Bronchial epithelial cell (primary cell): ENCODE data around the gene HAVCR1. TPM values are rescaled to one million over a fixed set of nuclear protein-coding genes. Genes with fewer than 3 reads are reported as not detected.
"Not testable (repeated sequence)": the region's sequence is repeated elsewhere in the genome, so short reads cannot be mapped to it uniquely, and the experiment has no call there.

Source experiments
- DNase-seq: peaks from one replicate; pipeline ENCODE4 v3.0.0-alpha.2; 2010; ENCODE audit warnings: low read depth
- FAIRE-seq: peaks from 2 replicates; lab custom pipeline; 2011; peaks lifted over from hg19 to GRCh38; lab: Jason Lieb, UNC
- H3K27me3 ChIP-seq: 2 replicates; pipeline ENCODE4 v1.5.1; 2011; ENCODE audit warnings: low read length; ENCODE audit not compliant: control insufficient read depth, insufficient read depth
- H3K36me3 ChIP-seq: 2 replicates; pipeline ENCODE4 v1.5.1; 2011; ENCODE audit warnings: low read length; ENCODE audit not compliant: control insufficient read depth, insufficient read depth
- H3K4me3 ChIP-seq: 2 replicates; pipeline ENCODE4 v1.5.1; 2011; ENCODE audit warnings: mild to moderate bottlenecking, low read depth, low read length, control low read depth
- total RNA-seq: library from RNA; depleted of rRNA; stranded (reverse); fragments of >200 nt; gene quantifications from 2 replicates; pipeline ENCODE4 v1.2.1, GENCODE V29; 2014
- TF ChIP-seq, protein P1 (sequence below): IDR thresholded peaks from 2 replicates; pipeline ENCODE4 v1.5.1; 2011; ENCODE audit warnings: mild to moderate bottlenecking, moderate library complexity, low read length, control low read depth, inconsistent platforms; ENCODE audit not compliant: insufficient read depth, severe bottlenecking

Gene HAVCR1
- total RNA-seq, 1 donor from 2014 or later = not detected

DNA sequence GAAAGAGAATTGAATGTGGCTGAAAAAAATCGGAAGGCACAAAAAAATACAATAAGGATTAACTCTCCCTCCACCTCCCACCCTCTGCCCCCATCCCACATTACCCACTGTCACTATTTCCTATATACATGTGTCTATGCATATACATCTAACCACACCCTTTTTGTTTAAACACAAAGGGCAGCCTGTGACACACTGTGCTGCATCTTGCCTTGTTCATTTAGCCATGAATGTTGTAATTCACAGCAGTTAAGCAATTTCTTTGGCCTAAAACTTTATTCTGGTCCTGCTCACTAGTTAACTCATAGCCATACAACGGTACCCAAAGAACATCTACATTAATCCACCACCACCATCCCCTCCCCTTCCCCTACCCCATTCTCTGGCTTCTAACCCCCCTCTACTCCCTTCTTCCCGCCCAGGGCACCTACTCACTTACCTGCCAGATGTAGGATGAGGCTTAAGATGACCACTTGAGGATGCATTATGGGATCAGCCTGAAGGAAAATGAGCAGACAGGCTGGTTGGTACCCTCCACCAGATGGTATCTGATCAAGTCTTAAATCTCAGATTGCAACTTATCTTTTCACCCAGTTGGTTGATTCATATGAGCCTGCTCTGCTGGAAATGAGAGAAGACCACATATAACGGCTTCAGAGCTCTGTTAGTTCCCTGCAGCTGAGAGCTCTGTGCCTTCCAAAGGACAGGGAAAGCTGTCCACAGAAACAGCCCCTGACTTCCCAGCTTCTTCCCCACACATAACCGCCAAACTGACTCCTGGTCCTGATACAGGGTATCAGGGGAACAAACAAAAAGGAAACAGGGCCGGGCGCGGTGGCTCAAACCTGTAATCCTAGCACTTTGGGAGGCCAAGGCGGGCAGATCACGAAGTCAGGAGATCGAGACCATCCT lies 1.2 kb downstream of the HAVCR1 start:
- no peak for DNase-seq
- Histone ChIP-seq H3K27me3 (no peaks in the 10 kb centered on the region), H3K4me3 (no peak overlapping the region), H3K36me3 (no peaks in the 10 kb centered on the region)
- FAIRE-seq = no peak
- TF ChIP-seq, protein P1, sequence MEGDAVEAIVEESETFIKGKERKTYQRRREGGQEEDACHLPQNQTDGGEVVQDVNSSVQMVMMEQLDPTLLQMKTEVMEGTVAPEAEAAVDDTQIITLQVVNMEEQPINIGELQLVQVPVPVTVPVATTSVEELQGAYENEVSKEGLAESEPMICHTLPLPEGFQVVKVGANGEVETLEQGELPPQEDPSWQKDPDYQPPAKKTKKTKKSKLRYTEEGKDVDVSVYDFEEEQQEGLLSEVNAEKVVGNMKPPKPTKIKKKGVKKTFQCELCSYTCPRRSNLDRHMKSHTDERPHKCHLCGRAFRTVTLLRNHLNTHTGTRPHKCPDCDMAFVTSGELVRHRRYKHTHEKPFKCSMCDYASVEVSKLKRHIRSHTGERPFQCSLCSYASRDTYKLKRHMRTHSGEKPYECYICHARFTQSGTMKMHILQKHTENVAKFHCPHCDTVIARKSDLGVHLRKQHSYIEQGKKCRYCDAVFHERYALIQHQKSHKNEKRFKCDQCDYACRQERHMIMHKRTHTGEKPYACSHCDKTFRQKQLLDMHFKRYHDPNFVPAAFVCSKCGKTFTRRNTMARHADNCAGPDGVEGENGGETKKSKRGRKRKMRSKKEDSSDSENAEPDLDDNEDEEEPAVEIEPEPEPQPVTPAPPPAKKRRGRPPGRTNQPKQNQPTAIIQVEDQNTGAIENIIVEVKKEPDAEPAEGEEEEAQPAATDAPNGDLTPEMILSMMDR = no peak

DNA sequence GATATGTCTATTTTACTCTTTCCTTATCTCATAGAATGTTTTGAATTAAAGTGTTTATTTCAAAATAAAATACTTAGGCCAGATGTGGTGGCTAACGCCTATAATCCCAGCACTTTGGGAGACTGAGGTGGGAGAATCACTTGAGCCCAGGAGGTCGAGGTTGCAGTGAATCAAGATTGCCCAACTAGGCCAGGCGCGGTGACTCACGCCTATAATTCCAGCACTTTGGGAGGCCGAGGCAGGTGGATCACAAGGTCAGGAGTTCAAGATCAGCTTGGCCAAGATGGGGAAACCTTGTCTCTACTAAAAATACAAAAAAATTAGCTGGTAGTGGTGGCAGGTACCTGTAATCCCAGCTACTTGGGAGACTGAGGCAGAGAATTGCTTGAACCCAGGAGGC lies 2.1 kb downstream of the HAVCR1 start:
- not testable (repeated sequence) for H3K4me3 ChIP-seq, DNase-seq, H3K27me3 ChIP-seq, FAIRE-seq, H3K36me3 ChIP-seq

DNA sequence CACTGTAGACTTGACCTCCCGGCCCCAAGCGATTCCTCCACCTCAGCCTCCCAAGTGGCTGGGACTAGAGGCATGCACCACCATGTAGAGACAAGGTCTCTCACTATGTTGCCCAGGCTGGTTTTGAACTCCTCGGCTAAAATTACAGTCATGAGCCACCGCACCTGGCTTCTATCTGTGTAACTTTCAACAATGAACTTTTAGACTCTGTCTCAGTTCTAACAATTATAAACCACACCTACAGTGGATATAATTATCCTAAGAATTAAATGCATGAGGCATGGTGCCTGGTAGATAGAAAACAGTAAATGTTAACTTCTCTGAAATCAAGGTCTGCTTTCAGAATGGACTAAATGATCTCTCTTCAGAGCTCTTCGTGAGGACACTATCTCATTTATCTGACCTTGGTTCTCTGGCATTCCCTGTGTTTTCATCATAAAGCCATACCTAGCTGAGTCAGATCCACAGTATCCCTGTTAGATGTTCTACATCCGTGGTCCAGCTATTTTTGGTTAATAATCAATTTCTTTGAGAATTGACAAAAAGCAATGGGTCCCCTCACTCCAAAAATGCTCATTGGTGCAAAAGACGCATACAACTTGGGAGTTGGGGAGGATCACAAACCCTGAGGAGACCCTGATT lies 7.2 kb downstream of the HAVCR1 start:
- H3K27me3 ChIP-seq = no peaks in the 10 kb centered on the region
- no peaks in the 10 kb centered on the region for H3K36me3 ChIP-seq
- DNase-seq (no peak), FAIRE-seq (no peak)
- TF ChIP-seq, protein P1 = no peak
- no peak overlapping the region for H3K4me3 ChIP-seq

DNA sequence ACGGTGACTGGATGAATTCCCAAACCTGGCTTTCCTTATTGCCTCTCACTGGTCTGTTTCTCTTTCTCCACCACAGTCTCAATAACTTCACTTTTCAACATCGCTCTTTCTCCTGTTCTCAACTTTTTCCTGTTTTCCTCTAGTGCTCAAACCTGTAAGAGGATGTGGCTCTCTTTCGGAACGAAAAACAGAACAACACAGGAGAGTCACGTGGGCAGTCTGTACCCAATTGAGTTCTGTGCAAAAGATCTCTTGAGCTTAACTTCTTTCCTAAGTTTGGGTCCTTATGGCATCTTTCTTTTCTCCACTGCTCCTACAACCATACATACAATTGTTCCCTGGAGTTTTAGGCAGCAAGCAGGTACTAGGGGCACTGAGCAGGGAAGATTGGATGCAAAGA lies 8.9 kb downstream of the HAVCR1 start:
- DNase-seq = no peak
- Histone ChIP-seq H3K36me3 (no peaks in the 10 kb centered on the region), H3K4me3 (no peak overlapping the region), H3K27me3 (no peaks in the 10 kb centered on the region)
- TF ChIP-seq, protein P1 = no peak
- no peak for FAIRE-seq

DNA sequence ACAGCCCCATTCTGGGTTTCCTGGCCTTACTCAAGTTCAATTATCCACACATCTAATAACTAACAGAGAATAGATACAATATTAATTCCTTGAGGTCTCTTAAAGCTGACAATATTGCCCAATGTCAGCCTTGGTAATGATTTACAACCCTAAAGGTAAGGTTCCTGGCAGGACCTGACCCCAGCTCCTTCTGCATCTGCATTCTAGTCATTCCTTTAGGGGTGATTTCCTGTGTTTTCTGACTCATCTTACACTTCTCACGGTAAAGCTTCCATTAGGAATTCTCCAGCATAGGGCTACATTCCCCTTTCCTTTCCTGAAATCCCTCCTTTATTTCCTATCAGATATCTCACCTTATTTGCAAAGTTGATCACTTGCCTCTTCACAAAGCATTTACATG lies 9.3 kb downstream of the HAVCR1 start:
- DNase-seq (no peak), FAIRE-seq (no peak)
- no peaks in the 10 kb centered on the region for H3K36me3 ChIP-seq
- no peaks in the 10 kb centered on the region for H3K27me3 ChIP-seq
- no peak overlapping the region for H3K4me3 ChIP-seq
- TF ChIP-seq, protein P1 = no peak

DNA sequence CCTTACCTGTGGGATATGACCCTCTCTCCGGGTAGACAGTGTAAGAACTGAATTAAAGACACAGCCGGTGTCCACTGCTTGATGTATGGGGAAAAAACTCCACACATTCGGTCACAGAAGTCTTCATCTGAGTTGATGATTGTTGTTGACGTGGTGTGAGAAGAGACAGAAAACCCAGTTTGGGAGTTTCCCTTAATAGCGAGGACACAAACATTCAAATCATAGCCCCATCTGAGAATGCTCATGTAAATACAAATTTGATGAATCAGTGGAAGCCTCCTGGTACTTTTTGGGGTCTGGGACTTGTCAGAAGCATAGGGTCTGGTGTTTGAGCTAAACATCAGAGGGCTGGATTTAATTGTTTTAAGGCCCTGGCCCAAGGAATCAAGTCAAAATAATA lies 11.0 kb downstream of the HAVCR1 start:
- FAIRE-seq (no peak), DNase-seq (no peak)
- no peaks in the 10 kb centered on the region for H3K36me3 ChIP-seq
- no peaks in the 10 kb centered on the region for H3K27me3 ChIP-seq
- no peak overlapping the region for H3K4me3 ChIP-seq
- TF ChIP-seq, protein P1 = no peak

DNA sequence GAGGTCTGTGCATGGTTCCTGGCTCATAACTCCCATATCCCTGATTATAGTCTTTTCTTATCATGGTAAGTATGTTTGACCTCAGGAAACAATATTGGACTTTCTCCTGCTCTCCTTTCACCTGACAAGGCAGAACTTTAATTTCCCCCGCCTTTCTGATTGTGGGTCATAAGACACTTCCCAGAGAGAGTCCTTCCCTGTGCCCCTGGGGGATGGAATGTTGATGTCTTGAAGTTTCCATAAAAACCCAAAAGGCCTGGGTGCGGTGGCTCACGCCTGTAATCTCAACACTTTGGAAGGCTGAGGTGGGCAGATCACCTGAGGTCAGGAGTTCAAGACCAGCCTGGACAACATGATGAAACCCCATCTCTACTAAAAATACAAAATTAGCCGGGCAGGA lies 11.9 kb downstream of the HAVCR1 start:
- FAIRE-seq, H3K27me3 ChIP-seq, H3K36me3 ChIP-seq, DNase-seq, H3K4me3 ChIP-seq: not testable (repeated sequence)
